Nephron (organoid): ENCODE measurements around the gene MEGF6.

ENCODE experiments used
- H3K27ac Mint-ChIP-seq, 3 experiments: 2 replicates each; pipeline ENCODE4 v1.8.0; 2020; ENCODE audit warnings: mixed read lengths in 3 of 3, mild to moderate bottlenecking in 2 of 3, moderate library complexity in 1 of 3
- H3K27me3 Mint-ChIP-seq: 2 replicates; pipeline ENCODE4 v1.8.0; 2021; ENCODE audit warnings: low read depth, mild to moderate bottlenecking, moderate library complexity, mixed read lengths
- H3K36me3 Mint-ChIP-seq: 2 replicates; pipeline ENCODE4 v1.8.0; 2020; ENCODE audit warnings: low read depth, mixed read lengths
- H3K4me1 Mint-ChIP-seq: 2 replicates; pipeline ENCODE4 v1.8.0; 2020; ENCODE audit warnings: mixed read lengths
- H3K4me3 Mint-ChIP-seq, 3 experiments: 2 replicates each; pipeline ENCODE4 v1.8.0; 2020; ENCODE audit warnings: mild to moderate bottlenecking in 3 of 3, mixed read lengths in 3 of 3, moderate library complexity in 2 of 3
- H3K9me3 Mint-ChIP-seq: 2 replicates; pipeline ENCODE4 v1.8.0; 2020; ENCODE audit warnings: mixed read lengths
- CTCF ChIP-seq, 3 experiments: fragments of 200-600 bp; sonication (generic); IDR thresholded peaks; one replicate each; pipeline ENCODE4 v1.5.0; 2021; ENCODE audit warnings: antibody characterized with exemption in 3 of 3; ENCODE audit not compliant: unreplicated experiment in 3 of 3

MEGF6 gene

GRCh38 chr1:3552751-3553150, 58.6 kb downstream of the MEGF6 start:
- Mint-ChIP-seq H3K27ac (no peak overlapping the region), H3K4me3 (no peak overlapping the region), H3K4me1 (peaks cover 18% of the 10 kb centered on the region), H3K9me3 (no peaks in the 10 kb centered on the region), H3K36me3 (no peaks in the 10 kb centered on the region), H3K27me3 (no peaks in the 10 kb centered on the region)
- TF ChIP-seq CTCF (IDR thresholded peaks at IDR 0.05; ENCODE audit: unreplicated experiment in 3 of 3) = no peak

- H3K27ac Mint-ChIP-seq = no peak overlapping the region
- H3K27me3 Mint-ChIP-seq = no peaks in the 10 kb centered on the region
- TF ChIP-seq CTCF (IDR thresholded peaks at IDR 0.05; ENCODE audit: unreplicated experiment in 3 of 3) = no peak
- H3K4me3 Mint-ChIP-seq = no peak overlapping the region
- no peaks in the 10 kb centered on the region for H3K36me3 Mint-ChIP-seq
- H3K4me1 Mint-ChIP-seq = peaks cover 21% of the 10 kb centered on the region
- no peaks in the 10 kb centered on the region for H3K9me3 Mint-ChIP-seq
Observed at GRCh38 chr1:3552176-3552575, 59.1 kb downstream of the MEGF6 start.

DNA sequence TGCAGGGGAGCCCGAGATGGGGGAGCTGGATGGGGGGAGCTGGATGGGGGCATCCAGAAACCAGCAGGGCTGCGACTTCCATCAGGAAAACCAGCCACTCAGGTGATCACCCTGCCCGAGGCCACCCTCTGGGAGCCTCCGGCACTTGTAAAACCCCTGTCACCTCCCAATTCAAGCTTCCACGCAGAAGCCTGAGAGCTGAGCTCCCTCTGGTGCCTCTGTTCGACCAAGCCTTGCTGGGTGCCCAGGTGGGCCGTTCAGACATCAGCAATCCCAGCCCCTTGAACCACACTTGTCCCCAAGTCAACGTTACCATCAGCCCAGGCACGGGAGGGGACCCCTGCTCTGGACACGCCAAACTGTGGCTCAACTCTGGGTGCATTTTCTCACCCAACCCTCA, 59.6 kb downstream of the MEGF6 start:
- no peak overlapping the region for H3K27ac Mint-ChIP-seq
- peaks cover 17% of the 10 kb centered on the region for H3K4me1 Mint-ChIP-seq
- no peak overlapping the region for H3K4me3 Mint-ChIP-seq
- H3K9me3 Mint-ChIP-seq = no peaks in the 10 kb centered on the region
- H3K36me3 Mint-ChIP-seq = no peaks in the 10 kb centered on the region
- no peak for TF ChIP-seq CTCF (IDR thresholded peaks at IDR 0.05; ENCODE audit: unreplicated experiment in 3 of 3)
- H3K27me3 Mint-ChIP-seq = no peaks in the 10 kb centered on the region

- H3K27ac Mint-ChIP-seq = no peak overlapping the region
- no peak for TF ChIP-seq CTCF (IDR thresholded peaks at IDR 0.05; ENCODE audit: unreplicated experiment in 3 of 3)
- H3K36me3 Mint-ChIP-seq = no peaks in the 10 kb centered on the region
- no peak overlapping the region for H3K4me3 Mint-ChIP-seq
- H3K9me3 Mint-ChIP-seq = no peaks in the 10 kb centered on the region
- peaks cover 14% of the 10 kb centered on the region for H3K4me1 Mint-ChIP-seq
- H3K27me3 Mint-ChIP-seq = no peaks in the 10 kb centered on the region
Observed at GRCh38 chr1:3551290-3551678, 60.0 kb downstream of the MEGF6 start.

GRCh38 chr1:3550511-3551289, 60.6 kb downstream of the MEGF6 start:
- Mint-ChIP-seq H3K27ac (peak overlapping the region in 2 of 3 experiments; percentile 40 to 57), H3K27me3 (peaks cover 4% of the 10 kb centered on the region), H3K36me3 (no peaks in the 10 kb centered on the region), H3K4me1 (peaks cover 20% of the 10 kb centered on the region), H3K9me3 (no peaks in the 10 kb centered on the region), H3K4me3 (no peak overlapping the region)
- no peak for TF ChIP-seq CTCF (IDR thresholded peaks at IDR 0.05; ENCODE audit: unreplicated experiment in 3 of 3)

GRCh38 chr1:3548895-3549294, 62.4 kb downstream of the MEGF6 start:
- H3K27ac Mint-ChIP-seq = no peak overlapping the region

More at GRCh38 chr1:3548895-3549294, 62.4 kb downstream of the MEGF6 start:
- TF ChIP-seq CTCF (IDR thresholded peaks at IDR 0.05; ENCODE audit: unreplicated experiment in 3 of 3) = no peak
- Mint-ChIP-seq H3K27me3 (peaks cover 5% of the 10 kb centered on the region), H3K36me3 (no peaks in the 10 kb centered on the region), H3K4me1 (peaks cover 21% of the 10 kb centered on the region), H3K4me3 (no peak overlapping the region), H3K9me3 (no peaks in the 10 kb centered on the region)
